Subcutaneous preadipocyte (primary cell): Measurements from ENCODE around the gene MIA2. TPM values are rescaled to one million over a fixed set of nuclear protein-coding genes. Genes with fewer than 3 reads are reported as not detected.

Experiments
- total RNA-seq: library from RNA; depleted of rRNA; stranded (reverse); fragments of >200 nt; gene quantifications from 2 replicates; pipeline ENCODE4 v1.2.3, GENCODE V29; 2012

The MIA2 gene, protein sequence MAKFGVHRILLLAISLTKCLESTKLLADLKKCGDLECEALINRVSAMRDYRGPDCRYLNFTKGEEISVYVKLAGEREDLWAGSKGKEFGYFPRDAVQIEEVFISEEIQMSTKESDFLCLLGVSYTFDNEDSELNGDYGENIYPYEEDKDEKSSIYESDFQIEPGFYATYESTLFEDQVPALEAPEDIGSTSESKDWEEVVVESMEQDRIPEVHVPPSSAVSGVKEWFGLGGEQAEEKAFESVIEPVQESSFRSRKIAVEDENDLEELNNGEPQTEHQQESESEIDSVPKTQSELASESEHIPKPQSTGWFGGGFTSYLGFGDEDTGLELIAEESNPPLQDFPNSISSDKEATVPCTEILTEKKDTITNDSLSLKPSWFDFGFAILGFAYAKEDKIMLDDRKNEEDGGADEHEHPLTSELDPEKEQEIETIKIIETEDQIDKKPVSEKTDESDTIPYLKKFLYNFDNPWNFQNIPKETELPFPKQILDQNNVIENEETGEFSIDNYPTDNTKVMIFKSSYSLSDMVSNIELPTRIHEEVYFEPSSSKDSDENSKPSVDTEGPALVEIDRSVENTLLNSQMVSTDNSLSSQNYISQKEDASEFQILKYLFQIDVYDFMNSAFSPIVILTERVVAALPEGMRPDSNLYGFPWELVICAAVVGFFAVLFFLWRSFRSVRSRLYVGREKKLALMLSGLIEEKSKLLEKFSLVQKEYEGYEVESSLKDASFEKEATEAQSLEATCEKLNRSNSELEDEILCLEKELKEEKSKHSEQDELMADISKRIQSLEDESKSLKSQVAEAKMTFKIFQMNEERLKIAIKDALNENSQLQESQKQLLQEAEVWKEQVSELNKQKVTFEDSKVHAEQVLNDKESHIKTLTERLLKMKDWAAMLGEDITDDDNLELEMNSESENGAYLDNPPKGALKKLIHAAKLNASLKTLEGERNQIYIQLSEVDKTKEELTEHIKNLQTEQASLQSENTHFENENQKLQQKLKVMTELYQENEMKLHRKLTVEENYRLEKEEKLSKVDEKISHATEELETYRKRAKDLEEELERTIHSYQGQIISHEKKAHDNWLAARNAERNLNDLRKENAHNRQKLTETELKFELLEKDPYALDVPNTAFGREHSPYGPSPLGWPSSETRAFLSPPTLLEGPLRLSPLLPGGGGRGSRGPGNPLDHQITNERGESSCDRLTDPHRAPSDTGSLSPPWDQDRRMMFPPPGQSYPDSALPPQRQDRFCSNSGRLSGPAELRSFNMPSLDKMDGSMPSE (N-terminal part only)
- 6.6 and 12.3 TPM in 2 replicates for total RNA-seq

DNA sequence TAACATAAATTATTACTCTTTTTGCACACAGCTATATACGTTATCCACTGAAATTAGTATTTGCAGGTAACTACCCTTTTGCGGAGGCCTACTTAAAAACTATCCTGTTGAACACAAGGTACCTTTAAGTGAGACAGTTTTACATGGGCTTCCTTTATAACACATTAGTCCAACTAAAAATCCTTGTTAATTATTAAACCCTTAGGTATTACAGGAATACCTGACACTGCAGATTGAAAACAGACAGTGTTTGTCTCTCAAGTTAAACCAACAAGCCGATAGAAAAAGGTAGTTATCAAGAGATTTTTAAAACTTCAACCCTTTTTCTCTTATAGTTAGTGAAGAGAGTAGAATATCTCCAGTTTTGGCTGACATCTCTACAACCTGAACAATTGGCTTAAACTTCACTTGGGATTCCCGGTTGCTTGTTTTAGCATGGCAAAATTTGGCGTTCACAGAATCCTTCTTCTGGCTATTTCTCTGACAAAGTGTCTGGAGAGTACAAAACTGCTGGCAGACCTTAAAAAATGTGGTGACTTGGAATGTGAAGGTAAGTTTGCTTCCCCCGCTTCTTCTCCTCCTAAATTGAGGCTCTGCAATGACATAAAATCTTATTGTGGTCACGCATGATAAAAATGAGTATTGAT, at the start of gene MIA2:
MIA2 (plus strand) TSS at position 236 of the 647 bp plus-strand sequence; CDS start at position 436, 200 bp downstream.

DNA sequence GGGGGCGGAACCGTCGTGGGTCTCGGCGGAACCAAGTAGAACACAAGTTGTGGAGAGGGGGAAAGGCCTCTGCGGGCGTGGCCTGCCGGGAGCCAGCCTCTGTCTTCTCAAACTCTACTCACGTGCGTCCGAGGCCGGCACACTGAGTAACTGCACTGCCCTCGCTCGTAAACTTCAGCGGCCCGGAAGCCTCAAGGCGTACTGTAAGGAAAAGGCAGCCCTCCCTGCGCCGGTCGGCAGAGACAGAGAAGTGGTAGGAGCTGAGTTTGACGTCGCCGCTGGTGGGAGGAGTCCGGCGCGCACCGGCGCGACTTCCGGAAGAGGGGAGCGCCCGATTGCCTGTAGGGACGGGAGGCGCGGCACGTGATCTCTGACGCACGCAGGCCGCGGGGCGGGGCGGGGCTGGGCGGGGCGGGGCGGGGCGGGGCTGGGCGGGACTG, 198.5 kb downstream of the MIA2 start, which contains the start of gene FBXO33:
FBXO33 (minus strand) TSS at position 255 of the 440 bp plus-strand sequence. CDS start 271 bp downstream, outside the sequence.

Other genes starting within 250 kb of the MIA2 start
- 241 and 286 TPM in 2 replicates for gene SEC23A, start 130.7 kb upstream of the MIA2 start, total RNA-seq
- gene GEMIN2, start 119.6 kb upstream of the MIA2 start, total RNA-seq: 21.3 and 29.0 TPM in 2 replicates
- gene TRAPPC6B, start 63.6 kb upstream of the MIA2 start, total RNA-seq: 12.7 and 13.2 TPM in 2 replicates
- gene PNN, start 58.7 kb upstream of the MIA2 start, total RNA-seq: 12.5 and 18.4 TPM in 2 replicates
- 13.2 and 15.8 TPM in 2 replicates for gene FBXO33, start 198.5 kb downstream of the MIA2 start, total RNA-seq